Rectal smooth muscle tissue (tissue), 1 donor: Measurements from ENCODE around the gene MOGAT1.
"Not testable (repeated sequence)": the region's sequence is repeated elsewhere in the genome, so short reads cannot be mapped to it uniquely, and the experiment has no call there.

Experiments used
- H3K27ac ChIP-seq: one replicate; pipeline ENCODE4 v1.7.0; 2013; ENCODE audit warnings: low read depth, low read length, inconsistent platforms
- H3K27me3 ChIP-seq: one replicate; pipeline ENCODE4 v1.7.0; 2013; ENCODE audit warnings: low read length; ENCODE audit not compliant: control insufficient read depth, insufficient read depth
- H3K36me3 ChIP-seq: one replicate; pipeline ENCODE4 v1.7.0; 2013; ENCODE audit warnings: low read length; ENCODE audit not compliant: control insufficient read depth, insufficient read depth
- H3K4me1 ChIP-seq: one replicate; pipeline ENCODE4 v1.7.0; 2013; ENCODE audit warnings: low read length; ENCODE audit not compliant: control insufficient read depth, insufficient read depth
- H3K4me3 ChIP-seq: one replicate; pipeline ENCODE4 v1.7.0; 2013; ENCODE audit warnings: low read length
- H3K9ac ChIP-seq: one replicate; pipeline ENCODE4 v1.7.0; 2013; ENCODE audit warnings: low read length

The MOGAT1 gene

GRCh38 chr2:222738809-222739208 lies 67.4 kb downstream of the MOGAT1 start:
- Histone ChIP-seq H3K9ac (no peak overlapping the region), H3K27ac (no peak overlapping the region), H3K4me3 (no peak overlapping the region), H3K27me3 (no peaks in the 10 kb centered on the region), H3K36me3 (no peaks in the 10 kb centered on the region), H3K4me1 (no peaks in the 10 kb centered on the region)

DNA sequence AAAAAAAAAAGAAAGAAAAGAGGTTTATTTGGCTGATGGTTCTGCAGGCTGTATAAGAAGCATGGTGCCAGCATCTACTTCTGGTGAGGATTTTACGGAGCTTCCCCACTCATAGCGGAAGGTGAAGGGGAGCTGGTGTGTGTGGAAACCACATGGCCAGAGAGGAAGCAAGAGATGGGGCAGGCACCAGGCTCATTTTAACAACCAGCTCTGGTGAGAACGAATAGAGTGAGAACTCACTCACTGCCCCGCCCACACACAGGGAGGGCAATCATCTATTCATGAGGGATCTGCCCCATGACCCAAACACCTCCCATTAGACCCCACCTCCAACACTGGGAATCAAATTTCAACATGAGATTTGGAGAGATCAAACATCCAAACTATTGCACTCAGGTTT lies 68.5 kb downstream of the MOGAT1 start:
- Histone ChIP-seq H3K36me3 (no peaks in the 10 kb centered on the region), H3K4me3 (no peak overlapping the region), H3K27me3 (no peaks in the 10 kb centered on the region), H3K4me1 (no peaks in the 10 kb centered on the region), H3K9ac (no peak overlapping the region), H3K27ac (no peak overlapping the region)

DNA sequence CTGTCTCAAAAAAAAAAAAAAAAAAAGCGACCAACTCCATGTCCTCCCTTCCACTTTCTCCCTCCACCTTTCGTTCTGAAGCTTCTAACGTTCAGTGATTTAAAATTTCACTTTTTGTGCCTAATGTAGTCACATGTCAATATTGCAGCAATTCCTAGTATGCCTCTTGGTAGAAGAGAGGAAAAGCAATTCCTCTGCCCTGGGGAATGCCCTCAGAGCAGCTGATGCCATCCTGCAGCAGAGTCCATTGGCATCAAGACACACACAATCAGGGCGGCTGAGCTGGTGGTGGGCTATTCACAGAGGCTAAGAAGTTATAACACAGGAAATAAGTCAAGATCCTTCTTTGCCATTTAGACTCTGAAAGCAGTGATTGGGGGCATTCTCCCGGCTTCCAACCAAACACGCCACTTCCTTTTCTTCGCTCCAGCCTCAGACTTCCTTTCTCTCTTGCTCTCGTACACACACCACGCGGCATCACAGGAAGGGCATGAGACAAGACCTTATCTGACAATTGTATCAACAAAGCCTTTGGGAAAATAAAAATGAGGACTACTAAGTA lies 71.9 kb downstream of the MOGAT1 start:
- H3K27ac ChIP-seq = no peak overlapping the region

DNA sequence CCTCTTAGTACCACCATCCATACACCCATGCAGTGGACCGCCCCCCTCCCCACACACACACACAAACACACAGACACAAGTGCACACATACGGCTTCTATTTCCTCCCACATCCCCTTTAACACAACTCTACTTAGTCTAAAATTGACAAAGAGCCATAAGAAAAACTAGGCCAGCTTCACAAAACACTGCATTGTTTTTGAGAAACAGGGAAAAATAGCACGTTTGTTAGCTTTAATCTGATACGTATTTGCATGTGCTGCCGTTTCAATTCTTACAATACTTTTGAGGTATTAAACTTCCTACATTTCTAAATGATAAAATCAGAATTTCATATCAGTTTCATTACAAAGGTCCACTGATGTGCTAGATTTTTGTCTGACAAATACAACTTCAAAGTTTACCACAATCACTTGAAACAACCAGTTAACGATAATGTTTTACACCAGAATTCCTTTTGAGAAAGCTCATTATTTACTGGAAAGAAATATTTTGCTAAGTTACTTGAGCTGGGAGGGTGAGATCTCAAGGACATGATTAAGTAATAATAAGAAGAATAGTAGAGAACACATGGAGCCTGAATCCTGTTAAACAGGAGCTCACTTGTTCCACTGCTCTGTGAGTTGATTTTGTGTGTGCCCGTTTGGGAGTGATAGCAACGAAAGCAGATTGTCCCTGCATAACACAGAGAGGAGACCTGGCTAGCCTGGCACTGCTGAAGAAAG lies 74.5 kb downstream of the MOGAT1 start:
- no peaks in the 10 kb centered on the region for H3K27me3 ChIP-seq
- no peak overlapping the region for H3K4me3 ChIP-seq
- no peaks in the 10 kb centered on the region for H3K4me1 ChIP-seq
- H3K27ac ChIP-seq = no peak overlapping the region
- H3K9ac ChIP-seq = no peak overlapping the region
- no peaks in the 10 kb centered on the region for H3K36me3 ChIP-seq

More for the DNA sequence above, 71.9 kb downstream of the MOGAT1 start:
- Histone ChIP-seq H3K4me3 (no peak overlapping the region), H3K4me1 (no peaks in the 10 kb centered on the region), H3K9ac (no peak overlapping the region), H3K36me3 (no peaks in the 10 kb centered on the region), H3K27me3 (no peaks in the 10 kb centered on the region)

- Histone ChIP-seq H3K27ac (no peak overlapping the region), H3K4me1 (no peaks in the 10 kb centered on the region), H3K27me3 (no peaks in the 10 kb centered on the region), H3K4me3 (no peak overlapping the region), H3K9ac (no peak overlapping the region), H3K36me3 (no peaks in the 10 kb centered on the region)
These were observed 76.2 kb downstream of the MOGAT1 start for GRCh38 chr2:222747526-222748160.

GRCh38 chr2:222750533-222750932 lies 79.1 kb downstream of the MOGAT1 start:
- H3K9ac ChIP-seq = no peak overlapping the region
- no peaks in the 10 kb centered on the region for H3K27me3 ChIP-seq
- no peaks in the 10 kb centered on the region for H3K36me3 ChIP-seq
- no peaks in the 10 kb centered on the region for H3K4me1 ChIP-seq
- H3K27ac ChIP-seq = no peak overlapping the region
- no peak overlapping the region for H3K4me3 ChIP-seq

DNA sequence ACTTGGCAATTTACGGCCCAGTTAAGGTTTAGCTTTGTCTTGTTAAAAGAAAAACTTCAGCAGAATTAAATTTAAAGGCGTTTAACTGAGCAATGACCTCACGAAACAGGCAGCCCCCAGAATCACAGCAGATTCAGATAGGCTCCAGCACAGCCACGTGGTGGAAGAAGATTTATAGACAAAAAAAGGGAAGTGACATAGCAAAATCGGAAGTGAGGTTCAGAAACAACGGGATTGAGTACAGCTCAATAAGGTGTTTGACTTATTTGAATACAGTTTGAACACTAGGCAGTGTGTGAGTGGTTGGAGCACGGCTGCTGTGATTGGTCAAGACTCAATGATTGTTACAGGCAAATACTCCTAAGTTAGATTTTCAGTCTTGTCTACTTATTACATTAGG lies 79.8 kb downstream of the MOGAT1 start:
- Histone ChIP-seq H3K9ac (no peak overlapping the region), H3K27me3 (no peaks in the 10 kb centered on the region), H3K27ac (no peak overlapping the region)

GRCh38 chr2:222751821-222752719 lies 80.6 kb downstream of the MOGAT1 start:
- Histone ChIP-seq H3K27me3 (no peaks in the 10 kb centered on the region), H3K4me1 (no peaks in the 10 kb centered on the region), H3K36me3 (no peaks in the 10 kb centered on the region), H3K27ac (no peak overlapping the region), H3K9ac (no peak overlapping the region), H3K4me3 (no peak overlapping the region)

More for the DNA sequence above, 79.8 kb downstream of the MOGAT1 start:
- Histone ChIP-seq H3K4me1 (no peaks in the 10 kb centered on the region), H3K4me3 (no peak overlapping the region), H3K36me3 (no peaks in the 10 kb centered on the region)

GRCh38 chr2:222752746-222753145 lies 81.3 kb downstream of the MOGAT1 start:
- H3K36me3 ChIP-seq = no peaks in the 10 kb centered on the region
- H3K4me3 ChIP-seq = no peak overlapping the region
- no peak overlapping the region for H3K9ac ChIP-seq
- H3K27me3 ChIP-seq = no peaks in the 10 kb centered on the region
- H3K4me1 ChIP-seq = no peaks in the 10 kb centered on the region
- no peak overlapping the region for H3K27ac ChIP-seq

- no peaks in the 10 kb centered on the region for H3K27me3 ChIP-seq
- H3K4me1 ChIP-seq = no peaks in the 10 kb centered on the region
- no peak overlapping the region for H3K9ac ChIP-seq
- H3K4me3 ChIP-seq = no peak overlapping the region
- no peak overlapping the region for H3K27ac ChIP-seq
- no peaks in the 10 kb centered on the region for H3K36me3 ChIP-seq
These were observed 81.9 kb downstream of the MOGAT1 start for GRCh38 chr2:222753251-222753824.

DNA sequence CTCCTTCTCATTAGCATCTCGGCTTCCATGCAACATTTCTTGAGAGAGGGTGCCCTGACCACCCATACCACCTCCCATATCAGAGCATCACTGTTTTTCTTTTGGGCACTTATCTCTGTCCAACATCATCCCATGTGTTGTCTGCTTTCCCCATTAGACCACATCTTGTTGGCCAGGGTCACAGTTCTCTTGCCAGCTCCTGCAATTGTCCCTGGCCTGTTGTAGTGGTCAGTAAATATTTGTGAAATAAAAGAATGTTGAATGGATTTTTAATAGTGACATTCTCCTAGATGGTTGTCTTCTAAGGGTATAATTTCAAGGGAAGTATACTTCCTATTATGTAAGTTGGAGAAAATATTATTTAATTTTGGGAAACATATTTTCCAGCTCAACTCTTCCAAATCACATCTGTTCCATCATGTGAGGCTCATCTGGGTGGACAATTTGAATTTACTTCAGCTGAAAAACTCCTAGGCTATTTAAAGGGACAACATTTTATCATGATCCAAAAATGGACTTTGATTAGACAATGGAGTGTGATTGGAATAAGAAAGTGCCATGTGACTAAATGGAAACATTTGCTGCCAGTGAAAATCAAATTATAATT lies 83.0 kb downstream of the MOGAT1 start:
- H3K27me3 ChIP-seq = no peaks in the 10 kb centered on the region
- no peak overlapping the region for H3K27ac ChIP-seq
- no peaks in the 10 kb centered on the region for H3K36me3 ChIP-seq
- H3K4me3 ChIP-seq = no peak overlapping the region
- no peaks in the 10 kb centered on the region for H3K4me1 ChIP-seq
- no peak overlapping the region for H3K9ac ChIP-seq

- H3K36me3 ChIP-seq, H3K4me1 ChIP-seq, H3K4me3 ChIP-seq, H3K27ac ChIP-seq, H3K9ac ChIP-seq, H3K27me3 ChIP-seq: not testable (repeated sequence)
These were observed 84.1 kb downstream of the MOGAT1 start for GRCh38 chr2:222755593-222755992.
